OCI-LY7 (cell line): ENCODE results near the gene HECW1. TPM values are rescaled to one million over a fixed set of nuclear protein-coding genes. Genes with fewer than 3 reads are reported as not detected.

Experiments
- BruUV-seq: library from RNA; stranded (reverse); fragments of 400-500 nt; replicated peaks from 2 replicates; lab custom pipeline; 2021; lab: Mats Ljungman, UMichigan
- CTCF ChIA-PET: fragments of 300-600 bp; sonication (Branson Sonifier 250); formaldehyde crosslinking; loops from one replicate; lab custom pipeline; 2022; ENCODE audit warnings: antibody characterized with exemption; ENCODE audit not compliant: unreplicated experiment; lab: Charles Lee
- POLR2A ChIA-PET: fragments of 300-600 bp; sonication (Branson Sonifier 250); formaldehyde crosslinking; loops from one replicate; lab custom pipeline; 2022; ENCODE audit warnings: antibody characterized with exemption; lab: Charles Lee
- DNase-seq: peaks from one replicate; pipeline ENCODE4 v3.0.0-alpha.2; 2015; ENCODE audit warnings: low spot score
- H2AFZ ChIP-seq: fragments of 200-600 bp; sonication (generic), shearing (Covaris generic); 2 replicates; pipeline ENCODE4 v1.6.1; 2014; ENCODE audit warnings: mild to moderate bottlenecking, antibody characterized with exemption, low read length, moderate library complexity
- H3K27ac ChIP-seq: fragments of 200-600 bp; sonication (generic); 2 replicates; pipeline ENCODE4 v1.5.1; 2014; ENCODE audit warnings: mixed run types, low read depth, mild to moderate bottlenecking, moderate library complexity, low read length, inconsistent platforms; ENCODE audit not compliant: poor library complexity, severe bottlenecking
- H3K36me3 ChIP-seq: fragments of 200-600 bp; sonication (generic); 2 replicates; pipeline ENCODE4 v1.6.1; 2014; ENCODE audit warnings: mild to moderate bottlenecking, antibody characterized with exemption, low read length, moderate library complexity, mixed read lengths; ENCODE audit not compliant: insufficient read depth
- H3K4me1 ChIP-seq: fragments of 200-600 bp; sonication (generic); 2 replicates; pipeline ENCODE4 v1.5.1; 2014; ENCODE audit warnings: mild to moderate bottlenecking, low read length; ENCODE audit not compliant: insufficient read depth, poor library complexity, severe bottlenecking
- H3K4me2 ChIP-seq: fragments of 200-600 bp; sonication (generic); 2 replicates; pipeline ENCODE4 v1.6.1; 2014; ENCODE audit warnings: mild to moderate bottlenecking, low read length
- H3K4me3 ChIP-seq: fragments of 200-600 bp; sonication (generic); 2 replicates; pipeline ENCODE4 v1.5.1; 2014; ENCODE audit warnings: mild to moderate bottlenecking, low read depth, low read length; ENCODE audit not compliant: poor library complexity, severe bottlenecking
- H3K79me2 ChIP-seq: fragments of 200-600 bp; sonication (generic); 2 replicates; pipeline ENCODE4 v1.6.1; 2016; ENCODE audit warnings: low read depth, mild to moderate bottlenecking, low read length, moderate library complexity, mixed read lengths; ENCODE audit not compliant: insufficient read depth
- H3K9me2 ChIP-seq: fragments of 200-600 bp; sonication (generic); 2 replicates; pipeline ENCODE4 v1.6.1; 2016; ENCODE audit warnings: mild to moderate bottlenecking, low read length, mixed read lengths; ENCODE audit not compliant: insufficient read depth
- H3K9me3 ChIP-seq: fragments of 200-600 bp; sonication (generic); 2 replicates; pipeline ENCODE4 v1.6.1; 2014; ENCODE audit warnings: mild to moderate bottlenecking, mixed run types, low read length, mixed read lengths
- H4K20me1 ChIP-seq: fragments of 200-600 bp; sonication (generic); 2 replicates; pipeline ENCODE4 v1.6.1; 2014; ENCODE audit warnings: mild to moderate bottlenecking, antibody characterized with exemption, low read length, moderate library complexity, mixed read lengths; ENCODE audit not compliant: insufficient read depth
- EZH2phosphoT487 ChIP-seq: fragments of 200-600 bp; sonication (generic); IDR thresholded peaks from 2 replicates; pipeline ENCODE4 v1.6.1; 2018; ENCODE audit warnings: low read depth, borderline replicate concordance, mild to moderate bottlenecking, mixed run types, antibody characterized with exemption, low read length, moderate library complexity, mixed read lengths
- intact Hi-C: fragments of 100-400 bp; cut with micrococcal nuclease; formaldehyde crosslinking; loops from one replicate; pipeline ENCODE4 v1.10.0; 2022; ENCODE audit not compliant: unreplicated experiment
- total RNA-seq, 2 experiments: library from RNA; depleted of rRNA in 1 of 2; stranded (reverse); fragments of >200 nt in 1 of 2; shearing (Covaris generic) in 1 of 2; gene quantifications; 2 replicates each; pipeline ENCODE4 v1.2.3, GENCODE V29; 2014 to 2022
- TF ChIP-seq, protein P1 (sequence below): fragments of 200-600 bp; sonication (generic); conservative IDR thresholded peaks from 2 replicates; pipeline ENCODE4 v1.5.1; 2014; ENCODE audit warnings: mild to moderate bottlenecking, antibody characterized with exemption, low read length, moderate library complexity, mixed read lengths

HECW1 gene
- total RNA-seq, 2 experiments from 2014 or later, result 2.0 TPM

DNA sequence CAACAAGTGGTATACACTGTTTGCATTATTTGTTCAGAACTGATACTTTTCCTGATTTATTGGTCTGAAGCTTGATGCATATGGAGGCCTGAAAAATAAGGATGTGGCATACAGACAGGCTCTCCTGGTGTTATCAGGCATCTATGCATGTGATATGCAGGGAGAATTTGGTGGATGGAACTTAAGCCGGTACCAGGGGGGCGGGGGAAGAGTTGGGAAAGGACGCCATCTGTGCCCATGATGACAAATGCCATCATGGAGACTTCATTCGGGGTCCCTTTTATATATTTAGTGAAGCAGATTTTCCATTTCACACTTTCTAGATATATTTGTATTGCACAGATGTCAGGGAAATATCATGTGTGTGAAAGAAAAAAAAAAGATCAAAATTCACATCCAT lies 5.4 kb downstream of the HECW1 start:
- no peaks in the 10 kb centered on the region for H3K9me2 ChIP-seq
- H3K79me2 ChIP-seq, result no peaks in the 10 kb centered on the region
- no peak overlapping the region for H3K27ac ChIP-seq
- H3K4me1 ChIP-seq, result peaks cover 52% of the 10 kb centered on the region
- H3K4me2 ChIP-seq, result peak overlapping the region; percentile 35; the same call in 1 of the 2 replicates
- CTCF ChIA-PET, result interaction anchor here (1.0 kb wide), 1 partner anchor 9 kb away, joined by 3 read pairs; no protein-coding TSS in a partner anchor
- no peaks in the 10 kb centered on the region for H4K20me1 ChIP-seq
- H2AFZ ChIP-seq, result no peak overlapping the region
- no peaks in the 10 kb centered on the region for H3K9me3 ChIP-seq
- BruUV-seq, result no TSS peak
- intact Hi-C loops, result no loop called here
- TF ChIP-seq, protein P1, sequence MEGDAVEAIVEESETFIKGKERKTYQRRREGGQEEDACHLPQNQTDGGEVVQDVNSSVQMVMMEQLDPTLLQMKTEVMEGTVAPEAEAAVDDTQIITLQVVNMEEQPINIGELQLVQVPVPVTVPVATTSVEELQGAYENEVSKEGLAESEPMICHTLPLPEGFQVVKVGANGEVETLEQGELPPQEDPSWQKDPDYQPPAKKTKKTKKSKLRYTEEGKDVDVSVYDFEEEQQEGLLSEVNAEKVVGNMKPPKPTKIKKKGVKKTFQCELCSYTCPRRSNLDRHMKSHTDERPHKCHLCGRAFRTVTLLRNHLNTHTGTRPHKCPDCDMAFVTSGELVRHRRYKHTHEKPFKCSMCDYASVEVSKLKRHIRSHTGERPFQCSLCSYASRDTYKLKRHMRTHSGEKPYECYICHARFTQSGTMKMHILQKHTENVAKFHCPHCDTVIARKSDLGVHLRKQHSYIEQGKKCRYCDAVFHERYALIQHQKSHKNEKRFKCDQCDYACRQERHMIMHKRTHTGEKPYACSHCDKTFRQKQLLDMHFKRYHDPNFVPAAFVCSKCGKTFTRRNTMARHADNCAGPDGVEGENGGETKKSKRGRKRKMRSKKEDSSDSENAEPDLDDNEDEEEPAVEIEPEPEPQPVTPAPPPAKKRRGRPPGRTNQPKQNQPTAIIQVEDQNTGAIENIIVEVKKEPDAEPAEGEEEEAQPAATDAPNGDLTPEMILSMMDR, result no peak
- TF ChIP-seq EZH2phosphoT487, result no peak
- POLR2A ChIA-PET, result interaction anchor here (0.5 to 1.4 kb wide), 9 partner anchors 10 to 242 kb away, joined by 3 to 8 read pairs (median 3); no protein-coding TSS in a partner anchor
- H3K4me3 ChIP-seq, result no peak overlapping the region
- DNase-seq, result no peak
- H3K36me3 ChIP-seq, result no peaks in the 10 kb centered on the region

DNA sequence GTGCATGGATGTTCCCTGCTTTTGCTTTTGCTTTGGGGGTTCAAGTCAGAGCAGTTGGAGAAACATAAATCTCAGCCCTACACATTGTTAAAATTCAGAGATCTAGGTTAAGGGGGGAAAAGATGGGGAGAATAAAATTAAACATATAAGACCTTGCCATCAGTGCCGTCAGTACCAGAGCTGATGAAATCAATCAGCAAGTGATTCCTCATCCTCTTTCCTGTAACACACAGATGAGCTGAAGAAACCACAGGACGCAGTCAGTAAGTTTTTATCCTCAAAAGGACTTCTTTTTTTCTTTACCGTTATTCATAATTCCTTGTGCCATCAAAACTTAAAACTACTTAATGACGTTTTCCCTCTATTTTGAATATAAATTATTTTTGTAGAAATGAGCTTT lies 5.9 kb downstream of the HECW1 start:
- Histone ChIP-seq H3K4me3 (no peak overlapping the region), H2AFZ (no peak overlapping the region), H3K4me1 (peaks cover 54% of the 10 kb centered on the region), H3K9me2 (no peaks in the 10 kb centered on the region), H3K27ac (no peak overlapping the region), H4K20me1 (no peaks in the 10 kb centered on the region), H3K79me2 (no peaks in the 10 kb centered on the region), H3K4me2 (no peak overlapping the region), H3K9me3 (no peaks in the 10 kb centered on the region), H3K36me3 (no peaks in the 10 kb centered on the region)
- no peak for TF ChIP-seq EZH2phosphoT487
- TF ChIP-seq, protein P1, result no peak
- intact Hi-C loops, result no loop called here
- POLR2A ChIA-PET, result interaction anchor here (0.5 to 1.4 kb wide), 7 partner anchors 10 to 242 kb away, joined by 3 to 4 read pairs (median 3); no protein-coding TSS in a partner anchor
- CTCF ChIA-PET, result interaction anchor here (1.0 kb wide), 1 partner anchor 9 kb away, joined by 3 read pairs; no protein-coding TSS in a partner anchor
- BruUV-seq, result no TSS peak
- DNase-seq, result no peak

DNA sequence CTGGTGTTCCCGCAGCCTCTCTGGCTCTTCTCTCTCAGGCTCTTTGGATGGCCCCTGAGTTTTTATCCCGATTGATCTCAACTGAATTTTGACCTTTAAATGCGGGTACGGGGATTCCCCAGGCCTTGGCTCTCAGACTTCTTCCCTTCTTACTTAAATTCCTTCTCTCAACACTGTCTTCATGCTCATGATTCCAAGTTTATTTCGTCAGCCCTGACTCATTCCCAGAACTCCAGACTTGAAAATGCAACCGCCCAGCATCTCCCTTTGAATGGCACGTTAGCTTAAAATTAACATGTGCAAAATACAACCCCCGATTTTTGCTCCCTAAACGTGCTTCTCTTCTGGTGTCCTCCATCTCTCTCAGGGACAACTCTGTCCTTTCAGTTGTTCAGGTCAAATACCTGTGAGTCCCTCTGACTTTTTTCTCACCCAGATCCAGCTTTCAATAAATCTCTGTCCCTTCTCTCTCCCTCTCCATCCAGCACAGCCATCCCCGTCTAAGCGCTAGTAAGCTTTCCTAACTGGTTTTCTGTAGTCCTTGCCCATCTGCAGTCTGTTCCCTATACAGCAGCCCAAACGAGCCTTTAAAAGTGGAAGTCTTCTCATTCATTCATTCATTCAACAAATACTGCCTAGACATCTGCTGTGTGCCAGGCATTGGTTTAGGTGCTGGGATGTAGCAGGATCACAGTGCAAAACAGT lies 7.1 kb downstream of the HECW1 start:
- no TSS peak for BruUV-seq
- no peak for DNase-seq
- H3K4me2 ChIP-seq, result no peak overlapping the region
- no peaks in the 10 kb centered on the region for H3K79me2 ChIP-seq
- no peak overlapping the region for H2AFZ ChIP-seq
- no peak overlapping the region for H3K4me3 ChIP-seq
- H3K9me2 ChIP-seq, result no peaks in the 10 kb centered on the region
- intact Hi-C loops, result no loop called here
- H3K27ac ChIP-seq, result no peak overlapping the region
- no peak for TF ChIP-seq EZH2phosphoT487
- TF ChIP-seq, protein P1, result no peak
- H3K36me3 ChIP-seq, result no peaks in the 10 kb centered on the region
- H3K9me3 ChIP-seq, result no peaks in the 10 kb centered on the region
- no peaks in the 10 kb centered on the region for H4K20me1 ChIP-seq
- H3K4me1 ChIP-seq, result peaks cover 62% of the 10 kb centered on the region
- ChIA-PET CTCF (no interaction called here), POLR2A (no interaction called here)
